GM10266 (cell line): ENCODE measurements around the gene FGFR2.

Experiments
- DNase-seq: peaks from one replicate; pipeline ENCODE4 v3.0.0; 2012; ENCODE audit errors: extremely low spot score
- TF ChIP-seq, protein P1 (sequence below): IDR thresholded peaks from 2 replicates; pipeline ENCODE4 v1.5.1; 2012; ENCODE audit warnings: mild to moderate bottlenecking, low read depth; ENCODE audit not compliant: control insufficient read depth, insufficient read depth; ENCODE audit errors: missing control alignments

Gene FGFR2

DNA sequence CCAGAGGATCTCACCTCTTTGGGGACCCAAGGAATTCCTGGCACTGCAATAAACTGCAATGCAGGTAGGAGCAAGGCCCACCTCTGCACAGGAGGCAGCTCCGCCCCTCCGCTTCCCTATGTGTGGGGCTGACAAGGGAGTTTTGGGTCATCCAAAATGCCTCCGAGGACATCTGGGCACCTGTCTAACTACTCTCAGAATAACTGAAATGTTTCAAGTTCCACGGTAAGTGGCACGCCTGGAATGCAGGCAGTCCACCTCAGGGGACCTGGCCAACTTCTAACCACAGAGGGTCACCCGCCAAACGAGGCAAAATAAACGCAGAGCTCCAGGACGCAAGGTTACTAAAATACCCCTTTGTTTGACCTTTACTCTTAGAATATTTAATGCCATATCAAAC, 102.5 kb downstream of the FGFR2 start:
- no peak for DNase-seq
- TF ChIP-seq, protein P1, sequence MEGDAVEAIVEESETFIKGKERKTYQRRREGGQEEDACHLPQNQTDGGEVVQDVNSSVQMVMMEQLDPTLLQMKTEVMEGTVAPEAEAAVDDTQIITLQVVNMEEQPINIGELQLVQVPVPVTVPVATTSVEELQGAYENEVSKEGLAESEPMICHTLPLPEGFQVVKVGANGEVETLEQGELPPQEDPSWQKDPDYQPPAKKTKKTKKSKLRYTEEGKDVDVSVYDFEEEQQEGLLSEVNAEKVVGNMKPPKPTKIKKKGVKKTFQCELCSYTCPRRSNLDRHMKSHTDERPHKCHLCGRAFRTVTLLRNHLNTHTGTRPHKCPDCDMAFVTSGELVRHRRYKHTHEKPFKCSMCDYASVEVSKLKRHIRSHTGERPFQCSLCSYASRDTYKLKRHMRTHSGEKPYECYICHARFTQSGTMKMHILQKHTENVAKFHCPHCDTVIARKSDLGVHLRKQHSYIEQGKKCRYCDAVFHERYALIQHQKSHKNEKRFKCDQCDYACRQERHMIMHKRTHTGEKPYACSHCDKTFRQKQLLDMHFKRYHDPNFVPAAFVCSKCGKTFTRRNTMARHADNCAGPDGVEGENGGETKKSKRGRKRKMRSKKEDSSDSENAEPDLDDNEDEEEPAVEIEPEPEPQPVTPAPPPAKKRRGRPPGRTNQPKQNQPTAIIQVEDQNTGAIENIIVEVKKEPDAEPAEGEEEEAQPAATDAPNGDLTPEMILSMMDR: no peak

DNA sequence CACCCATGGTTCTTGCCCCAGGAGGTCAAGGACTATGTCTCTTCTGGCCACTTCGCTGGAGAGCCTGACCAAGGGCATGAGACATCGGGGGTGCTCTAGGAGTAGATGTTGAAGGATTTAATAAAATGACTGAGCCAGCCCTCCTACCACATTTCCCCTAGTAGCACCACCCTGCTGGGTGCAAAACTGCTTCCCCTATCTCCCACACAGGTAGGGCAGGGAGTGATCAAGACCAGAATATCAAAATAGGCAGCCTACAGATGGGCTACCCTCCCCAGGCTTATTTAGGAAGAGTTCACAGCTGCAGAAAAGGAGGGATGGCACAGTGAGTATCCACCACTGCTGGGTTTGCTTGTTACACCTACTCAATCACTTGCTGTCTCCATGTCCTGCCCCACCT, 103.9 kb downstream of the FGFR2 start:
- TF ChIP-seq, protein P1: no peak
- no peak for DNase-seq

DNA sequence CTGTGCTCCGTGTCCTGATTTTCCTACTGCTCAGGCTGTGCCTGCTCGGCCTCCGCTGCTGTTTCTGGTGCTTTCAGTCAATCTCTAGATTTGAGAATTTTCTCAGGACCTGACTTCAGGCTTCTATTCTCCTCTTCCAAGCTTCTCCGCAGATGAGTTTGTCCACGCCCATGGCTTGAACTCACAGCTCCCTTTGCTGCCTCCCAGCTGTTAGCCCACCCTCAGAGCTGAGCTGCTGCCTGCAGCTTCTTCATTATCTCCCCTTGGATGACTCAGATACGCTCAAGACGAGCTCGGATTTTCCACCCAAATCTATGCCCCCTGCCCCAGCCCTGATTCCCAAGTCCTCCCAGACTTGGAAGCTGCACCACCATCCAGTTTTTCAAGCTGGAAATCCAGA, 104.7 kb downstream of the FGFR2 start:
- TF ChIP-seq, protein P1: no peak
- no peak for DNase-seq

DNA sequence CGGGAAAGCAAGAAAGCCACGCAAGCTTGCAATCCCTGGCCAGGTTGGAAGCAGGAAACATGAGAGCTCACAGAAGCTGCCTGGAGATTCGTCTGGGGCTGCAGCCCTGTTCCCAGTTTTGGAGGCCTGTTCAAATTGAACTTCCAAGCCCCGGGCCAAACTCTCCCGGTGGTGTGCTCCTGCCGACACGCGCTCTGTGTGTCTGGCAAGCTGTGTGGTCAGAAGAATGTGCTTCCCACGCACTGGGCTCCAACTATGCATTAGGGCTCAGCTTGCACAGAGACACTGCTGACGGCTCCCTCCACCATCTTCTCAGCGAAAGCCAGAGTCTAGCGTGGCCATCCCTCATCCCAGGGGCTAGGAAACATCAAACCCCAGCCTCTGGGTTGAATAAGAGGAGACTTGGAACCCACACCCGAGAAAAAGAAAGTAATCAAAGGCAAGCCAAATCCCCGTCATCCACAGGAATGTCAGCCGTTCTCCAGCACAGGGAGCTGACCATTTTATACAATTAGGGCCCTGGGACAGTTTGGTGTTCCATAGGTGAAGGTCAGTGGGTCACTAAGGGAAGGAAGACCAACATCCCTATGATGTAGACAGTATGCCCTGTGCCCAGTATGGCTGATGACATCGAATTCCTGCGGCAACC, 107.2 kb downstream of the FGFR2 start:
- TF ChIP-seq, protein P1: no peak
- no peak for DNase-seq

DNA sequence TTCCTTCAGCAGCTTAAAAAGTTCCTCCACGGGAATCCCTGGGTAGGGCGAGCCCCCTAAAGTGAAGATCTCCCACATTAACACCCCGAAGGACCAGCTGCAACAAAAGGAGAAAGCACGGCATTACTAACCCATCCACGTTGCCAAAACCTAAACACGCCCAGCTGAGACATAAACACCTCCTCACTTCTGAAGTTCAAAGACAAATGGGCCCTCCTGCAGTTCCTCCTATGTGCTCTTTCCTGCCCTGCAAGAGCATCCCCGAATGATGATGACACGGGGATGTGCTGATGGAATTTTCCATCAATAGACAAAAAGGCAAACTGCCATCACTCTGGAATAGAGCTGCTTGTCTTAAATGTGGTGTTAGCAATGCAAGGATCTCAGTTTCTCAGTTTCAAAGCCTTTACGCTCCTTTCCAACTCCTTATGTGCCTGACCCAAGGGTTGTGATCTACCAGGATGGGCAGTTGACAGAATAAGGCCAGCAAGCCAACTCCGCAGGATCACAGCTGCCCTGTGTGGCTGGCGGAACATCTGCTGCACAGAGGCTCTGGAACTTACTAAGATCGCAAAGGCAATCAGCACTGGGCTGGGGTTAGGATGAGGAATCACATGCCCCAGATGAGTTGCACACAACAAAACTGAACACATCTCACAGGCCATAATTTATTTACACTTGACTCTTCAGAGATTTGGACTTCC, 112.7 kb downstream of the FGFR2 start:
- no peak for DNase-seq
- TF ChIP-seq, protein P1: no peak

DNA sequence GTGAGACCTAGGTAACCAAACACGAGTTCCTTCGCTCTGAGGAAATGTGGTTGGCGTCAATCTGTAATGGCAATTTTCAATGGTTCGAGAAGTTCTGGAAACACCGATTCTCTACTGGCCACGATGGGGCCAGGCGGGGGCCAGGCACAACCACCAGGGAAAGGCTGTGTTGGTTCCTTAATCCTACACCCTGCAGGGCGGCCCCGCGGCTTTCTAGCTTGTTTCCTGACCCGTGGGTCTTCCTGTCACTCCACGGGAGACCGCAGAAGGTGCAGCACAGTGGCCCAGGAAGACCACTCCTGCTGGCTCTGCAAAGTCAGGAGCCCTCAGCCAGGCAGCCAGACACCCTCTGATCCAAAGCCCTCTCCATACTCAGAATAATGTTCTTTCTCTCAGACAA, 113.4 kb downstream of the FGFR2 start:
- TF ChIP-seq, protein P1: no peak

DNA sequence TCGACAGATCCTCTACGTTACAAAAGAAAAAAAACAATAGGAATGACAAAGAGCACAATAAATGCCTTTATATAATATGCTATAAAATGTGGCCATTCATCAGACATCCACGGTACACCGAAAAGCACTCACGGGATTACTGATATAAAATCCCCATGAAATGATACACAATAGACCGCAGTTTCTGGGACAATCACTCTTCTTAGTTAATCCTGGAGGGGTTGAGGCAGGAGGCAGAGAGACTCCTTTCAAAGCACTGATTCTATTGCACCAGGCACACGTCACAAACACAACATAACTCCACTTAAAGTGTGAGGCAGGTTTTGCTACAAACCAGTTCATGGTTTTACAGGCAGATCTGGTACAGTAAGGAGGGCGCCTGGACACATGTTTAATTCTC, 113.8 kb downstream of the FGFR2 start:
- no peak for DNase-seq
- TF ChIP-seq, protein P1: no peak

More for the DNA sequence above, 113.4 kb downstream of the FGFR2 start:
- no peak for DNase-seq
